ENCODE results near the gene ATP13A3. TPM values are rescaled to one million over a fixed set of nuclear protein-coding genes. Genes with fewer than 3 reads are reported as not detected.

ATP13A3 gene
- total and polyA plus RNA-seq, 10 of the 15 experiments (the other 5 are each of a cell fraction or from before 2014, with no cell fraction given) = 14.0 to 108 (median 69.5) TPM

GRCh38 chr3:194514626-194515025, 27.8 kb upstream of the ATP13A3 start:
- RAD21 ChIA-PET (ENCODE audit: unreplicated experiment) = no interaction called here
- SMC1A ChIA-PET (ENCODE audit: uncharacterized antibody, unreplicated experiment) = interaction anchor here (0.6 to 1.6 kb wide), 2 partner anchors 15 to 41 kb away, joined by 3 to 4 read pairs; no protein-coding TSS in a partner anchor
- ATAC-seq = peak; percentile 27; the same call in 1 of the 3 replicates
- Histone ChIP-seq H3K4me3 (no peak overlapping the region), H3K27ac (ENCODE audit: control insufficient read depth, insufficient read depth) (no peak overlapping the region), H3K4me1 (ENCODE audit: control insufficient read depth, insufficient read depth, low read length) (peaks cover 4% of the 10 kb centered on the region; the same call in 1 of the 2 replicates), H2AFZ (ENCODE audit: control insufficient read depth, low read depth, low read length) (no peak overlapping the region), H3K4me2 (ENCODE audit: control insufficient read depth, insufficient read depth) (no peak overlapping the region), H3K9ac (ENCODE audit: control insufficient read depth, insufficient read depth, low read length) (no peak overlapping the region), H3K36me3 (ENCODE audit: control insufficient read depth in 2 of 2, insufficient read depth in 2 of 2, low read length in 1 of 2) (no peaks in the 10 kb centered on the region), H3K9me3 (replicated peaks; ENCODE audit: control insufficient read depth, insufficient read depth, low read length) (no peaks in the 10 kb centered on the region; the same call in 2 of the 3 replicates), H3K79me2 (ENCODE audit: control insufficient read depth, insufficient read depth, low read length) (no peaks in the 10 kb centered on the region), H3K27me3 (replicated peaks in 1 of 2; ENCODE audit: control insufficient read depth in 2 of 2, insufficient read depth in 2 of 2, low read length in 1 of 2) (no peaks in the 10 kb centered on the region), H4K20me1 (ENCODE audit: control insufficient read depth, insufficient read depth) (no peaks in the 10 kb centered on the region)
- intact Hi-C loops (cut with micrococcal nuclease; ENCODE audit: unreplicated experiment) (no loop called here), in situ Hi-C loops (cut with MboI) (no loop called here)
- BruUV-seq (replicated peaks) = no TSS peak
- no peak for FAIRE-seq
- 33% methylated on average over 4 of the region's 4 CpGs for WGBS (ENCODE audit: insufficient coverage, insufficient replicate concordance, low lambda C conversion rate, missing lambda C conversion rate)
- no peak for DNase-seq (ENCODE audit: low read depth, low spot score)
- CTCF ChIA-PET = interaction anchor here (1.2 kb wide), 1 partner anchor 10 kb away, joined by 4 read pairs; no protein-coding TSS in a partner anchor
- POLR2A ChIA-PET = no interaction called here
- TF ChIP-seq E2F8 (IDR thresholded peaks at IDR 0.05; ENCODE audit: low read depth, partially characterized antibody) (no peak), ZBTB40 (IDR thresholded peaks at IDR 0.05; ENCODE audit: borderline replicate concordance) (no peak), USF1 (IDR thresholded peaks at IDR 0.05; ENCODE audit: borderline replicate concordance, extremely low read length, insufficient read depth, low read depth, low read length) (no peak), MXI1 (IDR thresholded peaks at IDR 0.05; ENCODE audit: low read depth, low read length) (no peak), MTA2 (IDR thresholded peaks at IDR 0.05; ENCODE audit: low read depth) (no peak), ZNF687 (IDR thresholded peaks at IDR 0.05) (no peak), SUZ12 (IDR thresholded peaks at IDR 0.05; ENCODE audit: unreplicated experiment) (no peak), IRF5 (IDR thresholded peaks at IDR 0.05; ENCODE audit: borderline replicate concordance) (no peak), IKZF2 (IDR thresholded peaks at IDR 0.05) (no peak)
